HG03108 (cell line): ENCODE results near the gene ATXN1.
A peak's percentile ranks its signal among the peaks of the same experiment; 100 is the strongest.
"Not testable (repeated sequence)": the region's sequence is repeated elsewhere in the genome, so short reads cannot be mapped to it uniquely, and the experiment has no call there.

ENCODE experiments used
- ATAC-seq: cut with Tn5 transposase; IDR thresholded peaks from one replicate; pipeline ENCODE4 v1.9.1; 2021; ENCODE audit warnings: moderate library complexity; ENCODE audit not compliant: unreplicated experiment

Gene ATXN1

DNA sequence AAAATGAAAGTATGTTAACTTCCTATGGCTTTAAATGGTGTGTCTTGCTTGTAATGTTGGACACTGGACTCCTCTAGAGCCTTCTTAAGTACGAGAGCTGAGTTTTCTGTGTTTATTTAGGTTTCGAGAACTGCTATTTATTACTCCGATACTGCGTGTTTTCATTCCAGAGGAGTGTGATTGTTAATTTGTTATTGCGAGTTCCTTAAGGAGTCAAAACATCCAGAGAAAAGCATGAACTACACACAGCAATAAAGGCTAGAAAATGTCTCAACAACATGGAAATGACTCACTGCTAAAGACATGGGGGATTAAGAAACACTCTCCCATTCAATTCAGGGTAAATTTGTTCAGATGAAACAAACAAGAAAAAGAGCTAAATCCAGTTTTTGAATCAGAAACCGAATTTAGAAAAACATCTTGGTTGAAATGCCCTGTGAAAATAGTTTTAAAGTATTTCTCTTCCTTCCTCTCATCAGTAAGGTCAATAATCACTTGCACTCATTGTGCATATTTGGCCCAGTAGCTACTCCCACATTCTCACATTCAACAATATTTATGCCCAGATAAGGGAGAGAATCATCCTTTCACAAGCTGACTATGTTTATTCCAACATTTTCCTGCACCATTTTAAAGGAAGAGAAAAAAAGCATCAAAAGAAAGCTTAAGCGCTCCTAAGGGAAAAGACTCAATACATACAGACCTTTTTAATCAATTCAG lies 36.0 kb downstream of the ATXN1 start:
- no peak for ATAC-seq

DNA sequence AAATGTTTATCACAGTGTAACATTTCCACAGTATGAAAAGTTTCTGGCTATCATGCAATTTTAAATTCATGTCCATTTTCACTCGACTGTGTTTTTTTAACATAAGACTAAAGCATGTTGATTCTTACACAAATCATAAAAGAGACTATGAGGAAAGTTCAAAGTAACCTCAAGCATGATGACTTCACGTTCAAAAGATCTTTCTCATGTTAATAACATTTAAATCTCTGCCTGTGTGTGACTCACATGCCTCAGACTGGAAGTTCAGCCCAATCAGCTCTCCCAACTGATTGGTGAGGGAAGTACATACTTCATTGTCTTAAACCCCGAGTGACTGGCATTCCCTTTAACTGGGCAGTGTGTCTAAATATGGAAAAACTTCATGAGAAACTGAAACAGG lies 37.4 kb downstream of the ATXN1 start:
- no peak for ATAC-seq

DNA sequence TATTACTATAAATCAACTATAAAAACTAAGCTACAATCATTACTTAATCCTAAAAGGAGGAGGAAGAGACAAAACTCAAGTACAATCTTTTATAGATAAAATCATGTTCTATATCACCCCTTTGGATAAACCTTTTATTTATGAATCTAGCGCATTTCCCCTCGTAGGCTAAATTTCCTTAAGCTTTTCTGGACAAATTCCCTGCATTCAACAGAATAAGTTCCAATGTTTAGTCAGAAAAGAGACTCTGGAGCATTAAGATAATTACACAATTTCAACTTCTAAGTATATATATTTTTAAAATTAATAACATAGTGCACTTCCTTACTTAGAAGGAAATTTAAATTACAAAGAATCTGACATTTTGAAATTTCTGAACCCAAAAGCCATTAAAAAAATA lies 37.9 kb downstream of the ATXN1 start:
- ATAC-seq, result no peak

DNA sequence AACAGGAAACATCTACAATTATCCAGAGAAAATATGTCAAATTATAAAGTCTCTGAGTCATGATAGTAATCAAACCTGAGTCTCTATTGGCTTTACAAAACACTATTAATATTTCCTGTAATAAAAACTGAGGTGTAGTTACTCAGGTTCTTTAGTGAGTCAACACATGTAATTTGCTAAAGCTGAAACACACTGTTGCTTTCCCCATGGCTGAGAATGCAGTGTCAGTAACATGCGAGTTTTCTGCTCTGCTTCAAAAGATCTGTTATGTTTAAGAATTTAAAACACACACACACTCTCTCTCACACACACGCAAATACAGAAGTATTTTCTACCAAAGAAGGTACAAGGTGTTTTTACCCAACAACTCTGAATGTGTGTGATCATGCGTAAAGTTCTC lies 38.6 kb downstream of the ATXN1 start:
- no peak for ATAC-seq

DNA sequence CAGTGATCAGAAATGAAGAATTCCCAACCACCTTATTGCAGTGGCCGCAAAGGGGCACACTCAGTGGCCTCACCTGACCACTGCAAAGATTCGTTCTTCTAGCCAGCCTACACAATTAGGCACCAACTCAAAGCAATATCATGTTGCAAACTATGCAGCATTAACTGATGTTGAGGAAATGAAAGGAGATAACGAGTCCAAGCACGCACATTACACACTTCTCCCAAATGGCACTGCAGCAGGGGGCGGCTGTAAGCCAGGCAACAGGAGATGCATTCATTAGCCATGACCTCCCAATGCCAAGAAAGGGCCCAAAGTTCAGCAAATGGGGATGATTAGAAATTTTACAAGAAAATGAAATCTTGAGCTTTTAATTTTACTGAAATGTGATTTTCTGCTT lies 39.3 kb downstream of the ATXN1 start:
- no peak for ATAC-seq

DNA sequence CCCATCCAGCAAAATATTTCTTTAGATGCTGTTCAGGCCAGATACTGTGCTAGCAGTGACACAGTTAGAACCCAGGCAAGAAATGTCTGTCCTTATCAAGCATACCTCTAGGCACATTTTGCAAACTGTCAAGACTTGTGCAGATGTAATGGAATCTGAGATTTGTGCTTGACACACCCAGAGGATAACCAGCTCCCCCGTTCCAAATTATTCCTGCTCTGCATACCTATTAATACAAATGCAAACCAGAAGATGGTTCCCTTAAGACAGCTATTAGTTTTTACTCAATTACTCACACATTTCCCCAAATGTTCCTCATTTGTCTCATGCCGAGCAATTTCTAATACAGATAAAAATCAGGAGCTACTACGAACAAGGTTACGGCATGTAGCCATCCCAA lies 40.4 kb downstream of the ATXN1 start:
- ATAC-seq, result no peak

DNA sequence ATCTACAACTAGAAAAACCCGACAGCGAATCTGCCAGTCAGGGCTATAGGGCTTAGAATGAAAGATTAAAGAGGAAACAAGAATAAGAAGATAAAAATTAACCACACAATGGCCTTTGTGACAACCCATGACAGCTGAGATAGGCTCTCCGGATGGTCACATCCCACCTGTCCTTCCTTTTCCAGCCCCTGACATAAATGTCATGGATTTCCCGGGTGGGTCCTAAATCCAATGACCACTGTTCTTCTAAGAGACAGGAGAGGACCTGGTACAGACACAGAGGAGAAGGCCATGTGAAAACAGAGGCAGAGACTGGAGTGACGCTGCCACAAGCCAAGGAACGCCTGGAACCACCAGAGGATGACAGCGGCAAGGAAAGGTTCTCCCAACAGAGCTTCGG lies 41.8 kb downstream of the ATXN1 start:
- ATAC-seq, result no peak

DNA sequence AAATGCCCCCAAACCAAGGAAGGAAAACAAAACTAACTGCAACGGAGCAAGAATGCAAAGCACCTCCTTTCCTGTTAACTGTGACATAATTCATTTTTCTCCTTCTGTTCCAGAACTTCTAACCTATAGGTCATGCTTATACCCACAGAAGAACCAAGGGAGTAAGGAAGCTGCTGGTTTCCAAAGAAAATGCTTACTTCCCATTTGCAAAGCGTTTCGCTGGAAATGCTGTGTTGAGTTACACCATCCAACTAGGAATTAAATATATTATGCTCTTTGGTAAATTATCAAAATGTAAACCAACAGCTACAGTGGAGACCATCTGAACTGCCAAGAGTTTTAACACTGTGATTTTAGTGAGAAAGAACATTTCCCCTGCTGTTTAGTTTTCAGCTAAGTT lies 42.9 kb downstream of the ATXN1 start:
- no peak for ATAC-seq

DNA sequence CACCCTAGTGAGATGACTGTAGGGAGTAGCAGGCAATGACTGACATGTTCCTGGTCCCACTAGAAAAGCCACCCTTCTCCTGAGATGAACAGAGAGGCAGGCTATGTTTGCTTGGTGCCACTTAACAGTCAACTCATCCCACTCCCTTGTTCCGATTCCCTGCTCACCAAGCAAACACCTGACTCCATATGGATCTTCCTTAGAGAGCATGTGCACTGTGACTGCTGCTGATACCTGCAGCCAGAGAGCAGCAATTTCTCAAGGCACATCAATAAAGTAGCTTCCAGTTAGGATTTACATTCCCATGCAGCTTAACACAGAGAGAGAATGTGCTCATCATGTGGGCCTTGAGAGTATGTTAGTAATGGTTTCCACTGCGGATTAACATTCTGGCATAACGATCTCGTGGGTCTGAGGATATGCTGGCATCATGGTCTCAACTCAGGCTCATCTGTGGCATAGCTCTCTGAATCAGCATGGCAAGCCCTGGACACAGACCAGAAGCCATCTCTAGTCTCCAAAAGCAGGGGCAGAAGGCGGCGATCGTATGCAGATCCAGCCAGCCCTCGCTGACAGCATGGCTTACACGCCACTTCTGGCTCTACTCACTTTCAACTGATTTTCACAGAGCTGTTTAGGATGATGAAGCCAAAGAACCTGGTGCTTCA lies 43.9 kb downstream of the ATXN1 start:
- ATAC-seq, result no peak

DNA sequence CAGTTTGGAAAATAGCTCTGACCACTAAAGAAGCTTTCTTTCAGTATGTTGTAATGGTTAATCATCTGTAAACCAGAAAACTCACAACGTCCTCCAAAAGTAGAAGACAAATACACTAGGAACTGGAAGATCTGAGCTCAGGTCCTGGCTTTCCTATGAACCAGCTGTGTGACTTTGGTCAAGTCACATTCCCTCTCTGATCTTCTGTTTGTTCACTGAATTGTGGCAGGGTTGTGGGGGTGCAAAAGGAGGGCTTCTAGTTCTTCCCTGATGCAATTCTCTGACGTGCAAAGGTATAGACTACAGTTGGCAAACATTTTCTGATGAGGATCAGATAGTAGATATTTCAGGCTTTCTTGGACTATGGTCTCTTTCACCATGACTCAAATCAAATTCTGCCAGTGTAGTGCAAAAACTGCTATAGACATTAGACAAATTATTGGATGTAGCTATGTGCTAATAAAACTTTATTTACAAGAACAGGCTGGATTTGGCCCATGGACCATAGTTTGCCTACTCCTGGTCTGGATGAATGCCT lies 44.9 kb downstream of the ATXN1 start:
- no peak for ATAC-seq

DNA sequence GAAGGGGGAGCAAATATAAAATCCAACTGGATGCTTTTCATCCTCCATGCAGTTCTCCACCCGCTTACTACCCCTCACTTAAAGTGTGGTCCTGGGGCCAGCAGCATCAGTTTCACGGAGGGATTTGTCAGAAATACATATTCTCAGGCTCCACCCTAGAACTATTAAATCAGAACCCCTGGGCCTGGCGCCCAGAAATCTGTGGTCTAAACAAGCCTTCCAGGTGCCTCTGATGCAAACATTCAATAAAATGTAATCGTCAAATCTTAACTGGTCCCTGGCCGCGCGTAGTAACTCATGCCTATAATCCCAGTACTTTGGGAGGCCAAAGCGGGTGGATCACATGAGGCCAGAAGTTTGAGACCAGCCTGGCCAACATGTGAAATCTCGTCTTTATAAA lies 47.7 kb downstream of the ATXN1 start:
- no peak for ATAC-seq

DNA sequence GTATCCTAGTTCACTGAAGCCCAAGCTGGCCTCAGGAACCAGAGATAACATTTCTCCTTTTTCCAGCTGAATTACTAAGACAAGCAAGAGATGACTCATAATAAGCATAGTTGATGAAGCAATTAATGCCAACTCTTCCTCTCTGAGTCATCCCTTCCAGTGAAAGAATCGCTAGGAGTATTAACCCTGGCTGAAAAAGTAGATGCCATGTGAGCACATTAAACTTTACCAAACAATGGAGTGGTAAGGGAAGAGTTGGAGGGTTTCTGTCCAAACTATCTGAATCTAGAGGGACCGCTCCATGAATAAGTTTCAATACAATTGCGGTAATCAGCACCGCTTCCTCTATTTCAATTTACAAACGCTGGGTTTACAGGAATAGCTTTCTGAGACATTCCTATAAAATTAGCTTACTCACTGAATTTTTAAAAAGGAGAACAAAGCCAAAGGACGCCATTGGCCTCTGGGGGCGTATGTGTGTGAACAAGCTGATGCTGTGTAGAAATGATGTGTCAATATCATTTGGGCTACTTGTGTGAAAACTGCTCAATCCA lies 48.3 kb downstream of the ATXN1 start:
- no peak for ATAC-seq

DNA sequence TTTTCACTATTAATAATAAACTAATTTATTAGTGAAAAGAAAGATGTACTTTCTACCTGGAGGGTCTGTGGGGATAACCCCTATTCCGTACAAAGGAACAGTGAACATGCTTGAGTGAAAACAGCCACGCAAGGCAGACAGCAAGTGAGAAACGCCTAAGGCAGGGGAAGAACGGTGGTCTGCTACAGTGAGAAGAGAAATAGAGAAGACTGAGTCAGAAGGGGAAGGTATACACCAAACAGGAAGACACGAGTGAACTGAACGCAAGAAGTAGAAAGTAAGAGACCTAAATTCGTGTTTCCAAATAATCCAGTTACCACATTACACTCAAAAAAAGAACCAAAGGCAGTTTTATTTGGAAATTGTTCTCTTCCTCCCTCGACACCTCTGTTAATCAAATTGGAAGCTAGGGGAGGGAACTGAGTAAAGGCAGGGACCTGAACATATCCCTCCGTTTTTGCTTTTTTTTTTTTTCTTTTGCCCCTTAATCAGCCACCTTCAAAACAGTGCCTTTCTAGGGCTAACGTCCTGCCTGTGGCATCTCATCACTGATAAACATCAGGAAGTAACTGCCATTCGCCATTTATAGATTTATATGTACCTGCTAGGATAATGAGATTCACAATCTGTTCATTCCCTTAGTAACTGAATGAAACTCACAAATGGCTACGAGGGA lies 48.9 kb downstream of the ATXN1 start:
- ATAC-seq, result peak; percentile 54

DNA sequence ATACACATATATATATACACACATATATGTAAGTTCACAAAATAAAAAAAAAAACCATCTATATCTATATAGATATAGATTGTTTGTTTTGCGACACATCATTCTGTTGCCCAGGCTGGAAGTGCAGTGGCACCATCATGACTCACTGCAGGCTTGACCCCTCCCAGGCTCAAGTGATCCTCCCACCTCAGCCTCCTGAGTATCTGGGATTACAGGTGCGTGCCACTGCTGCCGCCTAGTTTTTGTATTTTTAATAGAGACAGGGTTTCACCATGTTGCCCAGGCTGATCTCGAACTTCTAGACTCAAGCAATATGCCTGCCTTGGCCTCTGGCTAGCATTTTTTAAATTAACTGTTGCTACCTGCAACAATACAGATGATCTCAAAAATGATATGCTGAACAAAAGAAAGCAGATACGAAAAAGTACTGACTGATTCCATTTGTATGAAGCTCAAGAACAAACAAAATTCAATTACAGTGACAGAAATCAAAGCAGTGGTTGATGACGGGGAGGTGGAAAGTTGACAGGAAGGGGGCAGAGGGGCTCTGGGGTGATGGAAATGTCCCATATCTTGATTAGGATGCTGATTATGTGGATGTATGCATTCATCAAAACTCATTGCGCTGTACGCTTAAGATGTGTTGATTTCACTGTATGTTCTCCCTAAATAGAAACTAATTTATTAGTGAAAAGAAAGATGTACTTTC lies 49.6 kb downstream of the ATXN1 start:
- ATAC-seq, result no peak

DNA sequence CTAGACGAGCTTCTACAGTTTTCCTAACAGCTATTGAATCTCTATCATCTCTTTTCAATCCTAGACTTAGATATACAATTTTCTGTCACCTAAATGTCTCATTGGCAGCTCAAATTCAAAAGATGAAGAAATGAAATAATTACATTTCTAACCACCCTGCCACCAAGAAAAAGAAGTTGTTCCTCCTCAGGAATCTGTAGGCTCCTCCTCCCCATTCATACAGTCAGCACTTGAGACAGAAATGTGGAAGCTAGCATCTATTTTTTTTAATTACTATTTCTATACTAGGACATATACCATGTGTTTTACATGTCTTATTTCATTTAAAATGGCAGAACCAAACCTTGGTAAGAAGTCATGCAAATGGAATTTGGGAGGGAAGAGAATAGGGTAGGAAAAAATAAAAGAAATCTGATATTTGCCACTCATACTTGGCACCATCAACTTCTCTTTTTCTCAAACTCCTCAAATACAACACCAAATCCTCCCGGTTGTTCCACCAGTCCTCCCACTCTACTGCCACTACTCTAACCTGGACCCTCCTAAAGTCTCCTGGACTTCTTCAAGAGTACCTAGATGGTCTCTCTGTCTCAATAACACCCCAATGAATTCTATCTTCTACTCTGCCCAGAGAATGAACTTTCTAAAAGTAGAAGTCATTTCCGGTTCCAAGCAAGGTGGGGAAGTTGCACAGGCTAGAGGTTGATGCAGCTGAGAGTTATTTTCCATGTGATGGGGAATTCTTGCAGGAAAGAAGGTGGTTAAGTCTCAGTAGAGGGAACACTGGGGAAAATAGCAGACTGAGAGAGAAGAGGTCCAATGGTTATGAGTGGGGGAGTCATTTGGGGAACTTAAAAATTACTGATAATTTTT lies 54.1 kb downstream of the ATXN1 start:
- ATAC-seq, result no peak

DNA sequence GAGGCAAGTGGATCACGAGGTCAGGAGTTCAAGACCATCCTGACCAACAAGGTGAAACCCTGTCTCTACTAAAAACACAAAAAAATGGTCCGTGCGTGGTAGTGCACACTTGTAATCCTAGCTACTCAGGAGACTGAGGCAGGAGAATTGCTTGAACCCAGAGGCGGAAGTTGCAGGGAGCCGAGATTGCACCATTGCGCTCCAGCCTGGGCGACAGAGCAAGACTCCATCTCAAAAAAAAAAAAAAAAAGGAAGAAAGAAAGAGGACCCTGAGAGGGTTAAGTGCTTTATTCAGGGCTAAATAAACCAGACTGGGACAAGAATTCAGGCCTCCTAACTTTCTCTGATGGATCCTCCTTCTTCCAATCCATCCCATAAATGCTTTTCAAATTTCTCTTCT lies 54.8 kb downstream of the ATXN1 start:
- ATAC-seq, result not testable (repeated sequence)

DNA sequence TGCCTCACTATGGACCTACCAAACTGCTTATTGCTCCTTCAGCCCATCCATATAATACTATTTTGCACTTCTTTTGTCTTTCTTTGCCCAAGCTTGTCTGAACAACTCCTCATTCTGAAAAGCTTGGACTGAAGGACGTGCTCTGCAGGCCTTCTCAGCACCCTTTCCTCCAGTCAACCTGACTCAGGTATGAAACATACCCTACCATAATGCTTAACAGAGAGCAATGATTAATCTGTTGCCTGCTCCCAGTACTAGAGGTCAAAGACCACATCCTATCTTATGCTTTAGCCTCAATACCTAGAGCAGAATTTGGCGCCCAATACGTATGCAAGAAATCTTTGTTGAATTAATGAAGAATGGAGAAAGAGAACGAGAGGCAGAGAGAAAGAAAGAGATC lies 55.2 kb downstream of the ATXN1 start:
- no peak for ATAC-seq

DNA sequence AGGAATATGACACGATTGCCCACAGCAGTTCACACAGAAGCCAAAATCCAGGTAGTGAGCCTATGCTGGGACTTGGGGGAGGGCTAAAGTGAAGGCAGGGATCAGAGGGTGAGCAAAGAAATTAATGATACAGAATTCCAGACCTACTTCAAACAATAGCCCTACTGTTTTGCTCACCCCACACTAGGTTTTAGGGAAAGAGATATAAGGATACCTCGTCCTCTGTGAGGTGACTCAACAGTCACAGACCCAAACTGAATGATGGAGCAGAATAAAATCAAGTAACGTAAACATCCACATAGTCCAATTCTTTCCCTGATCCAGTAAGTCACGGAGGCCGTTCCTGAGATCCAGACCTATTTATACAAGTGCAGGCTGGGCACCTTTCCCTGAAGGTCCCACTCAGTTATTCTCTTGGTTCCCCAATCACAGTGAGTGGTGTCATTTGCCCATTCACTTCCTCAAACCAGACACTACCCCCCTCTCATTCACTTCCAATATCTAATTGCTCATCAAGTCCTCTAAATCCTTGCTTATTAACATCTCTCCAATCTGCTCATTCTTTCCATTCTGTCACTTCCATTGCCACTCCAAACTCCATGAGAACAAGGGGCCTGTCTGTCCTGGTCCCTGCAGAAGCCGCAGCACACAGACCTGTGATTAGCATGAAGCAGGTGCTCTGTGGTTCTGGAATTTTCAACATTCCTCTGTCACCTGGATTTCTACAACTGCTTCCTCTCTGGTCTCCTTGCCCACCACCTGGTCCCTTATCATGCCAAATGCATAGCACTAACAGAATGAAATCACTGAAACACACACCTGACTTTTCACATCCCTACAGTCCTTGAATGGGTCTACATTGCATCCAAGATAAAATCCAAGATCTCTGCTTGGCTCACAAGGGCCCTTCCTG lies 55.9 kb downstream of the ATXN1 start:
- ATAC-seq, result no peak

DNA sequence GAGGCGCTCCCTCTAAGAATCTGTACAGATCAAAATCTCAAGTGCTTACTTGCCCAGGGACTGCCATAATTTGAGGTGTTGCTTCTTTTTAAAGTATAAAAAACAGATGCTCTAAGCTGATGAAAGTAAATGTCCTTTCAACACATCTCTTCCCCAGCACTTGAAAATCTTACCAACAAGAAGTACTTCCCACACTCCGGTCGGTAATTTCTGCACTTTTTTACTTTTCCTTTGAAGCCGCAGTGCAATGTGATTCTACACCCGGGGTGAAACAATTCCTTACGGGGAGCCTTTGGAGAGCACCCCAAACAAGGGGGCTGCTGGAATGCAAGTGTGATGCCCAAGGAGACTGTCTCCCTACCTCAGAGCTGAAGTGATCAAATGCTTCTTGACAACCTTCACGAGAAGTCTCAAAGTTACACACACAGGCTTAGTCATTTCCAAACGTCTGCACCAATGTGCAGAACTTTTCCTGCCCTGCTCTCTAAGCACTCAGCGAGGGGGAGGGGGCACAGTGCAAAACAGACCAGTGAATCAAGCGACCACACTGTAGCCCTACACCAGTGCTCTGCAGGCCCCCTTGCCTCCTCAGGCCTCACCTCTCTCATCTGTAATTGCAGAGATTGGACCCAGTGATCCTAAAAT lies 56.7 kb downstream of the ATXN1 start:
- peak; percentile 37 for ATAC-seq
